T-helper 2 cell (primary cell): ENCODE measurements around the gene TEKT4.
"Not testable (repeated sequence)": the region's sequence is repeated elsewhere in the genome, so short reads cannot be mapped to it uniquely, and the experiment has no call there.

Experiments used
- DNase-seq, 5 experiments: peaks; one replicate each; pipeline versions ENCODE4 v3.0.0 to v3.0.0-alpha.2; 2012 to 2022

Gene TEKT4

DNA sequence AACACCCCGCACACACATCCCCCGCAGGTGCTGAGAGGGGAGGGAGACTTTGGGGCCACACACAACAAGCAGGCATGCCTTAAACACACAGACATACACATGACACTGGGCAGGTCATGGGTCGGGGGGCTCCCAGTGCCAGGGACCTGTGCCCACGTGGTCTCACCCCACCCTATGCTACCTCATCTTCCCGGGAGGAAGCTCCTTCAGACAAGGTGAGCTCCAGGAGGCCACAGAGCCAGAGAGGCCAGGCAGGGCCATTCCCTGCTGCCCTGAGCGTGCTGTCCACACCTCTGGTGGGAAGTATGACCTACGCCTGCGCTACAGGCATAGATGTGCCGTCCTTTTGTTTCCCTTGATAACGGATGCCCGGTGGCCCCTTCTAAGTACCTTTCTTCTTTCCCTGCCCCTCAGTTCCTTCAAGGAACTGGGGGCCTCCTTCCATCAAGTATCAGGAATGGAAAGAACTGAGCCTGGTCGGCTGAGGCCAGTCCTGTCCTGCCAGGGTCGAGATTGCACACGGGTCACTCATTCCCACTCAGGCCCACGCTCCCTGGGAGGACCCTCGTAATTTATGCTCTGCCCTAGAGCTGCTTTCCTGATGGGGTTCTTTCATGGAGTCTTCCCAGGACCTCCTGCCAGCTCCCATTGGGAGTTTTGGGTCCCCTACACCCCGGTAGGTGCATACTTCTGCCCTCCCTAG lies 4.7 kb downstream of the TEKT4 start:
- no peak for DNase-seq

DNA sequence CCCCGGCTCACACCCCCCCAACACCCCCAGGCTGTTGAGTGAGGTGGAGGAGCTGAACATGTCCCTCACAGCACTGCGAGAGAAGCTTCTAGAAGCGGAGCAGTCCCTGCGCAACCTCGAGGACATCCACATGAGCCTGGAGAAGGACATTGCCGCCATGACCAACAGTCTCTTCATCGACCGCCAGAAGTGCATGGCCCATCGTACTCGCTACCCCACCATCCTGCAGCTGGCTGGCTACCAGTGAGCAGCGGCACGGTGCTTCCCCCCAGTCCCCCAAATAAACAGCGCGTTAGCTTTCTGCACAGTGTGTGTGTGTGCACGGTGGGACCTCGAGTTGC lies 5.3 kb downstream of the TEKT4 start:
- DNase-seq: no peak

DNA sequence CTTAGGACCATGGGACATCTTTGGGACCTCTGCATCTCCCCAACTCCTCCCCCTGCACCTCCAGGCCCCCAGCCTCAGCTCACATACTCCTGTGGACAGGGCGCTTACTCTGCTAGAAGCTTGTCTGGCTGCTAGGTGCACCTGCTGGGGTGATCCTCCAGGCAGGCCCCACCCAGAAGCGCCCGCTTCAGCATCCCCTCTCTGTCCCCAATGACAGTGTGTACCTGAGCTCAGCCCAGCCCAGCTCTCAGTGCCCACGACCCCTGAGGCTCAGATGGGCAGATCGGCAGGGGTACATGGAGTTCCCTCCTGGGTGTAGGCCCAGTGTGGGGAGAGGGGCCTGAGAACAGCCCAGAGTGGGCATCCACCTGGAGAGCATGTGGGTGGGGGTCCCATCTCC lies 5.9 kb downstream of the TEKT4 start:
- DNase-seq: no peak

DNA sequence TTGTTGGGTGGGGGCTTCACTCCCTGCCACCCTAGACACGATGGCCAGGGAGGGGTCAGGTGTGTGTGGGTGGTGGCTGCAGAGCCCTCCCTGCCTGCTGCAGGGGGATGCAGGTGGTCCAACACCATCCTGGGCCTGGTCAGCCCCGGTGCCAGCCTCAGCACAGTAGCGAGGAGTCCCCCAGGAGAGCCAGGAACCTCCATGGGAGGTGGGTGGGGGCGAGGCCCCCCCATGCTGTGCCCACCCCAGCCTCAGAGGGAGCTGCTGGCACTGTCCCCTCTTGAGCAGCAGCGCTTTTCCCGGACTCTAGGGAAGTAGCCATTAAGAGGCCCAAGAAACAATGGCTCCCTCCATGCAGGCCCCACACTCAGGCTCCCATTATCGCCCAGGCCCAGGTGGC lies 7.3 kb downstream of the TEKT4 start:
- DNase-seq: not testable (repeated sequence)

DNA sequence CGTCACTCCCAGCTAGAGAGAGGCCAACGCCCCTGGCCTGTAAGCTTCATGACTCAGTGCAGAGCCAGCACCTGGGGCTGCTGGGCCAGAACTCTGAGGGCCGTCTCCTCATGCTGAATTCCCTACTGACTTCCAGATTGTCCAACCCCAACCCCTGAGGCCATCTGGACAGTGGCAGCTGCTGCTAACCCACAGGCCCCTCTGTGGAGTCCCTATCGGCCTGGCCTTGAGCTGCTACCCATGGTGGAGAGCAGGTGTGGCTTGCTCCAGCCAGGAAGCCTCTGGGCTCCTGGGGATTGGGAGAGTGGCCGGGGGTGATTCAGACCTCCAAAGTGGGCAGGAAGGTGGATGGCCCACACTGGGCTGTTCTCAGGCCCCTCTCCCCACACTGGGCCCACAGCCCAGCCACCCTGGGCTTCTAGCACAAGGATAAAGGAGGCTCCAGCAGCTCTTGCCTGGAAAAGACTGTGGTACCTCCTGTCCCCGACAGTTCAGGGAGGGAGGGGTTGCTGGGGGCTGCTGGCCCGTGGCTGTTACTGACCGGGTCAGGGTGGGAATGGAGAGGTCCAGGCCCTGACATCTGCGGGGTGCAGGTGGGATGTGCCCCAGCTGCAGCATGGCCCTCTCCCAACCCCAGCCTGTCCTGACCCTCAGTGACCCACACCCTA lies 8.2 kb downstream of the TEKT4 start:
- no peak for DNase-seq

DNA sequence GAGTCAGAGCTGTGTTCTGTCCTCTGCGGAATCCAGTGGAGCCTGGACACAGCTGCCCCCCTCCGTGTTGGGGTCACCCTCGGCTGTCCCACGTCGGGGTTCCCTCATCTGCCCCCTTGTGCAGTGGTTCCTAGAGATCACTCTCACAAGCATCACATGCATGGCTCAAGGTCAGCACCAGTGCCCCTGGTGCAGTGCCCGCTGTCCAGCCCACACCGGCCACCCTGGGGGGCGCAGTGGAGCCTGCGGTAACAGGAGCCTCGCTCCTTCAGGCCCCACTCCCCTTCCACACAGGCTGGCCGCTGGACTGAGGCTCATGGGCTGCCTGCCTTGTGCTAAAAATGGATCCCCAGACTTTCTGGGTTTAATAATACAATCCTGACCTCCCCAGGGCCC lies 8.8 kb downstream of the TEKT4 start:
- DNase-seq: no peak

DNA sequence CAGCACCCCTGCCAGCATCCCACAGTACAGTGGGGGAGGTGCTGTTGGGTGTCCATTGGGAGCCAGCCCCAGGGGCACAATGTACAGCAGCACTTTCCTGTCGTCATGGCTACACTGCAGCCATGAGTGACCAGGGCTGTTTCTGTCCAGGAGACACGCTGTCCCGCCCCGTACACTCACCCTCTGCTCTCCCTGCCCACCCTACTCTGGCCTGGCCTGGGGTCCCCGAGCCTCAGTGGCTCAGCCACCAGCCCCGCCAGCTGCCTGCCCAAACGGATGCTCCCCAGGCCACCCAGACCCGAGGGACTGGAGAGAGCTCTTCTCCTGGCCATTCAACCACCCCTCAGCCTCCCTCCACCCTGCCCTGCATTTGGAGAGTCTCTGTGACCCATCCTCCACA lies 9.3 kb downstream of the TEKT4 start:
- DNase-seq: no peak

DNA sequence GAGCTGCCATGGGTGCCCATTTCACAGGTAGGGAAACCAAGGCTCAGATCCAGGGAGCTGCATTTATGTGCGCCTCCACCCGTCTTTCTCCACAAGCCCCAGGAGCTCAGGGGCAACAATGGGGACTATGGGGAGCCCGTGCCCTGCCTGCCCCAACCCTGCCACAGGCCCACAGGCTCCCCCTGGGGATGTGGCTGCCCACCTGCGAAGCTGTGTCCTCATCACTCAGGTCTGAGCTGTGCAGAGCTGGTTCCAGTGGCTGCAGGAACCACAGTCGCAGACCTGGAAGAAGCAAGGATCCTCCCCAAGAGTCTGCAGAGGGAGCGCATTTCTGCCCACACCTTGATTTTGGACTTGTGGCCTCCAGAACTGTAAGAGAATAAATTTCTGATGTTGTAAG lies 9.8 kb downstream of the TEKT4 start:
- DNase-seq: no peak

DNA sequence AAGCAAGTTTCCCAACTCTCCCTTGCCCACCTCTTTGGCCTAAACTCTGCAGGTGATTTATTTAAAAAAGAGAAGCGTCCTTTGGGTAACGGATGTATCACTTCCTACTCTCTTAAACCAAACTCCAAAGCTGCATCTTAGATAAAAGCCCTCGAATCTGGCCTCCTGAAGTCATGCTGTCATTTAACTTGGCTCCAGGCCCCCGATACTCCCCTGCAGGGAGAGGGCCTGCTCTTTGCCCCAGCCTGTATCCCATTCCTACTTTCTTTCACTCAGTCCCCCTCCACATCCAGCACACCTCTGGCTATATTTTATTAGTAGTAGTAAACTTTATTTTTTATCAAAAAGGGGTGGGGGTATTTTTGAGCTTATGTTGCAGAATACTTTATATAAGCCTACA lies 19.0 kb downstream of the TEKT4 start:
- no peak for DNase-seq

DNA sequence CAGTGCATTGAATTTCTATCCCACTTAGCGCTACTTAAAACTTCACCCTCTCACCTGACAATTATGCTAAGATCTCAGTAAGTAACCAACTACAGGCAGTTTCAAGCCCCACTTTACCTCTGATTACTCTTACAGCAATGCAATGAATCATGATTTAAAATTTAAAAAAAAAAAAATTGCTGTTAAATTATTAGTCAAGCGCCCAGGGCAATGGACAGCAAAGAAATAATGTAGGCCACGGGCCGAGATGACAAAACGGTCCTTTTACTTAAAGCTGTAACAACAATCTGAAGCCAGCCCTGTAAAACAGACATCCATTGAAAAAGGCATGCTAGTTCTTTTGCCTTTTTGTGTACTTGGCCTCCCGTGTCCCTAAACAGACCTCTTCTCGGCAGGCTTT lies 24.0 kb downstream of the TEKT4 start:
- not testable (repeated sequence) for DNase-seq

DNA sequence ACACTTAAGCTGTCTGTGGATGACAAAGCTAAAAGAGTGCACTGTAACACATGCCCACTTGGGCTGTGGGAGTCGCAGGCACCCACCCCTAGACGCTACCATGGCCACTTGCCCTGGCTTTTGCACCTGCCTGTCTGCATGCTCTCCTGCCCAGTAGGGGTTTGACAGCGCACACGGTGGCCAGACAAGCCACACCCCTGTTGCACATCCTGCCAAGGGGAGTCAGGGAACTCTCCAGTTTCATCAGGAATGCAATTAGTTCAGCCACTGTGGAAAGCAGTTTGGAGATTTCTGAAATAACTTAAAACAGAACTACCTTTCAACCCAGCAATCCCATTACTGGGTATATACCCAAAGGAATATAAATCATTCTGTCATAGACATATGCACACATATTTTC lies 35.7 kb downstream of the TEKT4 start:
- not testable (repeated sequence) for DNase-seq

DNA sequence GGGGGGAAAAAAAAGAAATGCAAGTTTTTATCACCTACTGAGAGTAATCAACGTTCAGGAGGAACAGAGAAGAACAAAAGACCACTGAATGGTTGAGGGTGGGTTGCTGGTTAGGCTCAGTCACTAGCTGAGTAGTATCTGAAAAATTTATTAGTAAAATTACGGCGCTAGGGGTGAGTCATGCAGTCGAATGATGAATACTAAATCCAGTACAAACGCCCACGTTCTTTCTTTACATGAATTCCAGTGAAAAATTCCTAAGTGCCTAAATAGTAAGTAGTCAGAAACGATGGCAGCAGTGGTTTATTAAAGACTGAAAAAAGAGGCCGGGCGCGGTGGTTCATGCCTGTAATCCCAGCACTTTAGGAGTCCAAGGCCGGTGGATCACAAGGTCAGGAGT lies 52.0 kb downstream of the TEKT4 start:
- DNase-seq: no peak

DNA sequence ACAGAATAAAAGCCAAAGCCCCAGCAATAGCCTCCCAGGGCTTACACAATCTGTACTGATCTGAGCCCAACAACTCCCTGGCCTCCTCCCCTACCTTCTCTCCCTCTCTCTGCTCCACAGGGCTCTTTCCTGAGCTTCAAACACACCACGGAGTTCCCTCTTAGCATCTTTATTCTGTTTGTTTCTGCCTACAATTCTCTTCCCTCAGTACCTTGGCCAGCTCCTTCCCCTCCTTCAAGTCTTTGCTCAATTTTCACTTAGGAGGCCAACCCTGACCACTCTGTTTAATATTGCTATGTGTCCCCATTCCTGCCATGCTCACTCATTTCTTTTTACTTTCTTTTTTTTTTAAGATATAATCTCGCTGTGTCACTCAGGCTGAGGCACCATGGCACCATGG lies 53.8 kb downstream of the TEKT4 start:
- DNase-seq: not testable (repeated sequence)
